ENCODE results near the gene CAMSAP2.

Gene CAMSAP2

DNA sequence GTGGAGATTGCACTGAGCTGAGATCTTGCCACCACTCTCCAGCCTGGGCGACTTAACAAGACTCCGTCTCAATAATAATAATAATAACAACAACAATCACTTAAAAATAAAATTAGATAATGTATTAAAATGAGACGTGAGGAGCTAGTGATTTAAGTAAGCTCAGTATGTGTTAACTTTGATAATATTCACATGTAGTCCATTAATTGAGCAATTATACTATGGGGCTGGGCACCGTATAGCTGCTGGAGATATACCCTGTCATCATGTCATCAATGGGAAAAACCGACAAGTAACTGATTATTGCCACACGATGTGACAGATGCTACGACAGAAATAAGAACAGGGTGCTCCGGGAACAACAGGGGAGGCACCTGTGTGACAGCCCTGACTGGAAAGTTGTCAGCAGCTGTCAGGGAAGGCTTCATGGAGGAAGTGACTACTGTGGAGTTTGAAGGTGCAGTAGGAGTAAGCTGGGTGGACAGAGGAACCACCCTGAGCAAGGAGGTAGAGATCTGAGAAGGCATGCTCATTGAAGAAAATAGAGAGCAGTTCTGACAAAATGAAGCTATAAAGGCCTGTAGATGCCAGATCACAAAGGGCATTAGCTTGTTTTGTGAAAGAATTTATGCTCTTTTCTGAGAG is 924 bp upstream of the CAMSAP2 start:
- TF ChIP-seq FOXM1 (IDR thresholded peaks at IDR 0.05; ENCODE audit: borderline replicate concordance, low read depth): no peak
- no peak for TF ChIP-seq TAF1 (IDR thresholded peaks at IDR 0.05; ENCODE audit: low read depth)
- TF ChIP-seq YY1 (IDR thresholded peaks at IDR 0.05; ENCODE audit: low read depth): no peak
- no peak for TF ChIP-seq EGR1 (IDR thresholded peaks at IDR 0.05)

DNA sequence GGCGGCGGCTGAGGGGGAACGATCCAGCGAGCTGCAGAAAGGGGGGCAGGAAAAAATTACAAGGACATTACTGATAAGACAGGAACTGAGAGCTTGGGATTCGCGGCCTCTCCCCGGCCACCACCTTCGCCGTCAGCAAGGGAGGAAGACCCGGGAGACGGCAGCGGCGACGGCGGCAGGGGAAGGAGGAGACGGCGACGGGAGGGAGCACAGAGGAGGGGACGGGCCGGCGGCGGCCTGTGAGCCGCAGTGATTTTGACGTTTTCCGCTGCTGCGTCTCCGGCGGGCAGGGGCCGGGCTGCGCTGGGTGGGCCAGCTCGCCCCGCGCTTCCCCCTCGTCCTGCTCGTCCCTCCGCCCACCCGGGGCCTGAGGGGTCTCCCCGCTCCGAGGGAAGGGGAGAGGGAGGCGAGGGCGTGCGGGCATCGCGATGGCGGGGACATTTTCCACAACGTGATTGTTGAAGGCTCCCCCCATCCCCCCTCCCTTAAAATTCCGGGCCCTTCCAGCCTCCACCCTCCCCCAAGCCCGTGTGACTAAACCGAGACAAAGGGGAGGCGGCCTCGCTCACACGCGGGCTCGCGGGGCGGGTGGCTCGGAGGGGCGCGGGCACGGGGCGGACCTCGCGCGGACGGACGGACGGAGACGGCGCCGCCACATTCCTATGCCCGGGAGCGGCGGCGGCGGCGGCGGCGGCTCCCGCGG is 407 bp downstream of the CAMSAP2 start:
- TF ChIP-seq CEBPB (IDR thresholded peaks at IDR 0.05): no peak
- TF ChIP-seq FOXM1 (IDR thresholded peaks at IDR 0.05; ENCODE audit: borderline replicate concordance, low read depth): no peak
- TF ChIP-seq, protein P1, sequence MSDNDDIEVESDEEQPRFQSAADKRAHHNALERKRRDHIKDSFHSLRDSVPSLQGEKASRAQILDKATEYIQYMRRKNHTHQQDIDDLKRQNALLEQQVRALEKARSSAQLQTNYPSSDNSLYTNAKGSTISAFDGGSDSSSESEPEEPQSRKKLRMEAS (IDR thresholded peaks at IDR 0.05): peak; percentile 73
- TF ChIP-seq TEAD4 (IDR thresholded peaks at IDR 0.05): peak; percentile 62; the same call in 1 of the 2 replicates
- TF ChIP-seq, protein P2, sequence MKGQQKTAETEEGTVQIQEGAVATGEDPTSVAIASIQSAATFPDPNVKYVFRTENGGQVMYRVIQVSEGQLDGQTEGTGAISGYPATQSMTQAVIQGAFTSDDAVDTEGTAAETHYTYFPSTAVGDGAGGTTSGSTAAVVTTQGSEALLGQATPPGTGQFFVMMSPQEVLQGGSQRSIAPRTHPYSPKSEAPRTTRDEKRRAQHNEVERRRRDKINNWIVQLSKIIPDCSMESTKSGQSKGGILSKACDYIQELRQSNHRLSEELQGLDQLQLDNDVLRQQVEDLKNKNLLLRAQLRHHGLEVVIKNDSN (IDR thresholded peaks at IDR 0.05): peak; percentile 33
- no peak for TF ChIP-seq EGR1 (IDR thresholded peaks at IDR 0.05)
- TF ChIP-seq RAD21 (IDR thresholded peaks at IDR 0.05; ENCODE audit: low read depth): peak; percentile 0; the same call in 1 of the 2 replicates
- peak; percentile 33; the same call in 1 of the 2 replicates for TF ChIP-seq NFIC (IDR thresholded peaks at IDR 0.05)
- peak; percentile 73; the same call in 1 of the 2 replicates for TF ChIP-seq EP300 (IDR thresholded peaks at IDR 0.05; ENCODE audit: borderline replicate concordance)
- no peak; the same call in 1 of the 2 replicates for TF ChIP-seq YY1 (IDR thresholded peaks at IDR 0.05; ENCODE audit: low read depth)
- peak; percentile 78 for TF ChIP-seq TAF1 (IDR thresholded peaks at IDR 0.05; ENCODE audit: low read depth)
- TF ChIP-seq CREB1 (IDR thresholded peaks at IDR 0.05; ENCODE audit: low read depth): no peak
- peak; percentile 7; the same call in 1 of the 2 replicates for TF ChIP-seq TCF12 (IDR thresholded peaks at IDR 0.05; ENCODE audit: low read depth)
- TF ChIP-seq, protein P3, sequence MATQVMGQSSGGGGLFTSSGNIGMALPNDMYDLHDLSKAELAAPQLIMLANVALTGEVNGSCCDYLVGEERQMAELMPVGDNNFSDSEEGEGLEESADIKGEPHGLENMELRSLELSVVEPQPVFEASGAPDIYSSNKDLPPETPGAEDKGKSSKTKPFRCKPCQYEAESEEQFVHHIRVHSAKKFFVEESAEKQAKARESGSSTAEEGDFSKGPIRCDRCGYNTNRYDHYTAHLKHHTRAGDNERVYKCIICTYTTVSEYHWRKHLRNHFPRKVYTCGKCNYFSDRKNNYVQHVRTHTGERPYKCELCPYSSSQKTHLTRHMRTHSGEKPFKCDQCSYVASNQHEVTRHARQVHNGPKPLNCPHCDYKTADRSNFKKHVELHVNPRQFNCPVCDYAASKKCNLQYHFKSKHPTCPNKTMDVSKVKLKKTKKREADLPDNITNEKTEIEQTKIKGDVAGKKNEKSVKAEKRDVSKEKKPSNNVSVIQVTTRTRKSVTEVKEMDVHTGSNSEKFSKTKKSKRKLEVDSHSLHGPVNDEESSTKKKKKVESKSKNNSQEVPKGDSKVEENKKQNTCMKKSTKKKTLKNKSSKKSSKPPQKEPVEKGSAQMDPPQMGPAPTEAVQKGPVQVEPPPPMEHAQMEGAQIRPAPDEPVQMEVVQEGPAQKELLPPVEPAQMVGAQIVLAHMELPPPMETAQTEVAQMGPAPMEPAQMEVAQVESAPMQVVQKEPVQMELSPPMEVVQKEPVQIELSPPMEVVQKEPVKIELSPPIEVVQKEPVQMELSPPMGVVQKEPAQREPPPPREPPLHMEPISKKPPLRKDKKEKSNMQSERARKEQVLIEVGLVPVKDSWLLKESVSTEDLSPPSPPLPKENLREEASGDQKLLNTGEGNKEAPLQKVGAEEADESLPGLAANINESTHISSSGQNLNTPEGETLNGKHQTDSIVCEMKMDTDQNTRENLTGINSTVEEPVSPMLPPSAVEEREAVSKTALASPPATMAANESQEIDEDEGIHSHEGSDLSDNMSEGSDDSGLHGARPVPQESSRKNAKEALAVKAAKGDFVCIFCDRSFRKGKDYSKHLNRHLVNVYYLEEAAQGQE (IDR thresholded peaks at IDR 0.05; ENCODE audit: low read depth): no peak
- peak; percentile 62; the same call in 1 of the 2 replicates for TF ChIP-seq ZBTB7A (IDR thresholded peaks at IDR 0.05; ENCODE audit: low read depth)

DNA sequence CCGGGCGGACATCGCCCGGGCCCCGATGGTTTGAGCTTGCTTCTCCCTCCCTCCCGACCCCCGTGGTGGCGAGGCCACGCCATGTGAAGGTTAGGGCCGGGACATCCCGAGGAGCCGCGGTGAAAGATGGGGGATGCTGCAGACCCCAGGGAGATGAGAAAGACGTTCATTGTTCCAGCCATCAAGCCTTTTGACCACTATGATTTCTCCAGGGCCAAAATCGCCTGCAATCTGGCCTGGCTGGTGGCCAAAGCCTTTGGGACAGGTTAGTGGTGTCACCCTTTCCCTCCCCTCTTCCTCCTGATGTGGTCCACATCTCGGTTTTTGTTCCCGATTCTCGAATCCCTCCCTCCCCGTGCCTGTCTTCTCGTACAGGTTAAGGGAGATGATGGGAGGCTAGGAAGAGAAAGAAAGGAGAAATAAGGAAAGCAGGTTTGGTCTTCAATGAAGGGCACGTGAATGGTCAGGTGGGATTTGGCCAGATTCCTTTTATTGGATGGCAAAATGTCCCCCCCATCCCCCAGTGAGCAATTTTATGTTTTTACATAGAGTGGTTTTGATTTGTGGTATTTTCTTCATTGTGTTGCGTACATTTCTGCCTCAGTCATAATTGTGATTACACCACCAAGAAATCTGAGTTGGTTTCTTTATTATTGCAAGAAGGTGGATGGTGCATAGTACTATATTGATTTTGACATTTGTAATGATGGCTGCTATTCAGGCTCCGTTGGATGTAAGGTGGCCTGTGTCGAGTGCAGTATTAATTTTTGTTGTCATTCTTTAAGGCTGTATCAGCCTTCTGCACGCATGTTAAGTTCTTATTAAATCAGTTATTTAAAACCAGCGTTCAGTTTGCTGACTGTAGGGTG is 1.2 kb downstream of the CAMSAP2 start:
- TF ChIP-seq TCF12 (IDR thresholded peaks at IDR 0.05; ENCODE audit: low read depth) (no peak), CREB1 (IDR thresholded peaks at IDR 0.05; ENCODE audit: low read depth) (no peak), EP300 (IDR thresholded peaks at IDR 0.05; ENCODE audit: borderline replicate concordance) (no peak), TAF1 (IDR thresholded peaks at IDR 0.05; ENCODE audit: low read depth) (no peak), NFIC (IDR thresholded peaks at IDR 0.05) (peak; percentile 39; the same call in 1 of the 2 replicates)
- TF ChIP-seq, protein P3 (IDR thresholded peaks at IDR 0.05; ENCODE audit: low read depth): no peak

DNA sequence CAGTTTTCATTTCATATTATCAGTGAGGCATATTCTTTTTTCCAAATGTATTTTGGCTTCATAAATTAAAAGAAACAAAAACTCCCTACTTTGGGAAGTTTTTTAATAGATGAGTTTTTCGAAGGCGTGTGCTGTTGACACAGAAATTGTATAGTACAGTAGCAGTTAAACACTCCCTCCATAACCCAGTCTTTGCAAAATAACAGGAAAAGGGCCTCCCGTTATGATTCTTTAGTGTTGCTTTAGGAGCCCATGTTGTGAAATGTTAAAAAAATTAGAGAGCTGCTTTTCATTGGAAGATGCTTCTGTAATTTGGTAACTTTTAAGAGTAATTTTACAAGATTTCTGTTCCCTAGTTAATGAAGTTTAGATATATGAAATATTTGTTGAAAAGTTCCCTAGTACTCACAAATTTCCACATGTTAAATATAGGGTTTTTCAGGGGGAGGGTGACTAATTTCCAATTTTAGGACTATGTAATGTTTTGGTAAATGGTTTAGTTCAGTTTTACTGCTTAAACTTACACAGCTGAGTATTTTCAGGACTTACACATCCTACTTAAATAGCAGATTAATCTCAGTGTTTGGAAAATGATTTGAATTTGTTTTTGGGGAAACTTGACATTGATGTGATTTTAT is 2.0 kb downstream of the CAMSAP2 start:
- TF ChIP-seq YY1 (IDR thresholded peaks at IDR 0.05; ENCODE audit: low read depth): no peak
- no peak for TF ChIP-seq EGR1 (IDR thresholded peaks at IDR 0.05)
- TF ChIP-seq TEAD4 (IDR thresholded peaks at IDR 0.05): no peak

DNA sequence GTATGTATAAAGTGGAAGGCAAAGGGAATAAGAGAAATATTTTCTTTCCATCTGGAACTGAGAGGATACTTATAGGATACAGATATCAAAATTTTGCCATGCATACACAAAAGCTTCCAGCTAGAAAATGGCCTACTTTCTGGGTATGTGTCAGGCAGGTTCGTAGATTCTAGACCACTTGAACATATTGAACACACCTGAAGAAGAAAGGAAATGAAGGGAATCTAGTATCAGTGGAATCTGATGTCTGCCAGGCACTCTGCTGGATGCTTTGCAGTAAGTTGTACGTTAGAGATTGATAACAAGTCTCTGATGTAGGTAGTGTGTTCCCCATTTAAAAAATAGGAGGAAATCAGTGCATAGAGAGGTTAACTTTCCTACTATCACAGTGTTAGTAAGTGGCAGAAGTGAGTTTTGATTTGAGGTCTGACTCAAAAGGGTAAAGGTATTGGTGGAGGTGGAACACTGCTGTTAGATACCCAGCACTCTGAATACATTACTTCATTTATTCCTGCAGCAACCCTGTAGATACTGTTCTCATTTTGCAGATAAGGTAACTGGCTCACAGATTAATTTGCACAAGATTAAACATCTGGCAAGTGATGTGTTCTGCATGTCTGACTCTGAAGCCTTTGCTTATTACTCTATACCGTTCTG is 3.0 kb downstream of the CAMSAP2 start:
- TF ChIP-seq EGR1 (IDR thresholded peaks at IDR 0.05): no peak
- no peak for TF ChIP-seq TCF12 (IDR thresholded peaks at IDR 0.05; ENCODE audit: low read depth)
- TF ChIP-seq CREB1 (IDR thresholded peaks at IDR 0.05; ENCODE audit: low read depth): no peak
- TF ChIP-seq EP300 (IDR thresholded peaks at IDR 0.05; ENCODE audit: borderline replicate concordance): no peak
- TF ChIP-seq YY1 (IDR thresholded peaks at IDR 0.05; ENCODE audit: low read depth): no peak
- TF ChIP-seq, protein P2 (IDR thresholded peaks at IDR 0.05): no peak
- TF ChIP-seq TEAD4 (IDR thresholded peaks at IDR 0.05): no peak
- no peak for TF ChIP-seq CEBPB (IDR thresholded peaks at IDR 0.05)
- TF ChIP-seq NFIC (IDR thresholded peaks at IDR 0.05): no peak

Measured in Ishikawa (cell line).